Spleen (tissue), 7 donors: ENCODE measurements around the gene PPP1R12B.
"Not testable (repeated sequence)": the region's sequence is repeated elsewhere in the genome, so short reads cannot be mapped to it uniquely, and the experiment has no call there.

Experiments used
- CTCF ChIP-seq, 11 experiments: fragments of 200-600 bp in 7 of 11; fragments of 450-650 bp in 4 of 11; sonication (generic) in 4 of 11; IDR thresholded peaks in 8 of 11; conservative IDR thresholded peaks in 3 of 11; 1 replicate in 7 of 11; 2 replicates in 4 of 11; pipeline versions ENCODE4 v1.4.0 to v1.8.0; 2016 to 2021; ENCODE audit warnings: antibody characterized with exemption in 11 of 11, inconsistent platforms in 4 of 11, mild to moderate bottlenecking in 1 of 11
- POLR2A ChIP-seq, 3 donors: fragments of 450-650 bp; IDR thresholded peaks; one replicate each; pipeline ENCODE4 v1.5.1; 2017; ENCODE audit warnings: antibody characterized with exemption in 3 of 3, mild to moderate bottlenecking in 1 of 3
- POLR2AphosphoS5 ChIP-seq, 3 donors: sonication (generic); formaldehyde crosslinking; IDR thresholded peaks; one replicate each; pipeline ENCODE4 v1.5.1; 2017; ENCODE audit warnings: antibody characterized with exemption in 3 of 3
- donor health status: DM: no; HTN: no; CAD: no; lungs with moderate emphysema.
- donor health status: DM: no; HTN: no; CAD: no.
- donor health status: DM: no; HTN: no; CAD: no.

GRCh38 chr1:202448140-202448539 lies 99.6 kb downstream of the PPP1R12B start:
- TF ChIP-seq CTCF (IDR thresholded peaks at IDR 0.05 in 8 of 11, conservative IDR thresholded peaks at IDR 0.05 in 3 of 11); POLR2A (IDR thresholded peaks at IDR 0.05); POLR2AphosphoS5 (IDR thresholded peaks at IDR 0.05): not testable (repeated sequence)
